GM19023 (cell line): ENCODE data around the gene TAF7L.
"Not testable (repeated sequence)": the region's sequence is repeated elsewhere in the genome, so short reads cannot be mapped to it uniquely, and the experiment has no call there.

Experiments used
- ATAC-seq: cut with Tn5 transposase; IDR thresholded peaks from one replicate; pipeline ENCODE4 v1.9.1; 2021; ENCODE audit warnings: mild to moderate bottlenecking, moderate library complexity; ENCODE audit not compliant: unreplicated experiment

TAF7L gene, protein sequence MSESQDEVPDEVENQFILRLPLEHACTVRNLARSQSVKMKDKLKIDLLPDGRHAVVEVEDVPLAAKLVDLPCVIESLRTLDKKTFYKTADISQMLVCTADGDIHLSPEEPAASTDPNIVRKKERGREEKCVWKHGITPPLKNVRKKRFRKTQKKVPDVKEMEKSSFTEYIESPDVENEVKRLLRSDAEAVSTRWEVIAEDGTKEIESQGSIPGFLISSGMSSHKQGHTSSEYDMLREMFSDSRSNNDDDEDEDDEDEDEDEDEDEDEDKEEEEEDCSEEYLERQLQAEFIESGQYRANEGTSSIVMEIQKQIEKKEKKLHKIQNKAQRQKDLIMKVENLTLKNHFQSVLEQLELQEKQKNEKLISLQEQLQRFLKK

DNA sequence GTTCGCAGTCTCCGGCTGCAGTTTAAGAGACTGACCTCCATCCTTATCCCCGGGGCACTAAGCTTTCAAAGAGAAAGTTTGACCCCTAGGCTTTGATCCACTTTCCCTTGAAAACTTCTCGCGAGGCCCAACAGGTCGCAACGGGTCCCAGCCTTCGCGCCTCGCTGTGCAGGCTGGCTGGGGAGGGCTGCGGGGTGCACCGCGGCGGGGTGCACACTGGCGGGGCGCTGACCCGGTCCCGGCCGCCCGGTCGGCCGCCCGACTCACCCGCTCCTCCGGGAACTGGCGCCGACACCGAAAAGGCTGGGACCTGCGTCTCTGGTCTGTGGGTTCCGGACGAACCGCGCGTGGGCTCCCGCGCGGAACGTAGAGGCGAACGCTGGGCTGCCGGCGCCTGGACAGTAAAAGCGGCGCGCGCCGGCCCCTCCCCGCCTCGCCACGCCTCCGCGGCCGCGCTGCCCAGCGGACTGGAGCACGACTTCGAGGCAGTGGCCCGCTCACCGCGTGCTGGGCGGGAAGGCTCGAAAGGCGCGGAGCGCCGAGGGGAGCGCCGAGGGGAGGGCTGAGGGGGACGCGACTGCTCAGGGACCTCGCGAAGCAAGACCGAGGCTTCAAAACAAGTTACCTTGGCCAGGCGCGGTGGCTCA, at the start of gene TAF7L:
Gene TAF7L (minus strand): TSS at position 378 of the 647 bp plus-strand sequence. CDS start 3,791 bp downstream, outside the sequence.
- ATAC-seq, result no peak

DNA sequence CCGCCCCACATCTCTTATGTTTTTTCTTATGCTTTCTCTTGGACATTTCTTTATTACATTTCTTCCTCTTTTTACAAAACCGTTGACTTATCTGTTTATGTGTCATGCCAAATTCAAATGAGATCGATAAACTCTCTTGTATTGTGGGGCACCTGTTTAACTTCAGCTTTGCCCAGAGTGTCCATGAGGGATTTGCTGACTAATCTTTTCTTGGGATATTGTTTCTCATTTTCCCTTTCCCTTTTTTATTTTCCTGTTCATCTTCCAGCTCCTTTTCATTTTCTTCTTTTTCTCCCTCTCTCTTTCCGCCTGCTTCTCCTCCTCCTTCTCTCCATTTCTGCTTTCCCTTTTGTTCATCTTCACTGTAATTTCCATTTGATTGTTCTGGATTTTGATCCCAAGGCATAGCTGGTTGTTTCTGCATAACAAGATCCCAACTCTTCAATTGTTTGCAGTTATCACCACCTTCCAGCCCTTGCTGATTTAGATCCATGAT, 46.7 kb upstream of the TAF7L start:
- no peak for ATAC-seq

DNA sequence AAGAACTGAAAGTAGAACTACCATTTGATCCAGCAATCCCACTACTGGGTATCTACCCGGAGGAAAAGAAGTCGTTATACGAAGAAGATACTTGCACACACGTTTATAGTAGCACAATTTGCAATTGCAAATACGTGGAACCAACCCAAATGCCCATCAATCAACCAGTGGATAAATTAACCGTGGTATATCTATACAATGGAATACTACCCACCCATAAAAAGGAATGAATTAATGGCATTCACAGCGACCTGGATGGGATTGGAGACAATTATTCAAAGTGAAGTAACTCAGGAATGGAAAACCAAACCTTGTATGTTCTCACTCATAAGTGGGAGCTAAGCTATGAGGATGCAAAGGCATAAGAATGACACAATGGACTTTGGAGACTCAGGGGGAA, 43.2 kb upstream of the TAF7L start:
- not testable (repeated sequence) for ATAC-seq

DNA sequence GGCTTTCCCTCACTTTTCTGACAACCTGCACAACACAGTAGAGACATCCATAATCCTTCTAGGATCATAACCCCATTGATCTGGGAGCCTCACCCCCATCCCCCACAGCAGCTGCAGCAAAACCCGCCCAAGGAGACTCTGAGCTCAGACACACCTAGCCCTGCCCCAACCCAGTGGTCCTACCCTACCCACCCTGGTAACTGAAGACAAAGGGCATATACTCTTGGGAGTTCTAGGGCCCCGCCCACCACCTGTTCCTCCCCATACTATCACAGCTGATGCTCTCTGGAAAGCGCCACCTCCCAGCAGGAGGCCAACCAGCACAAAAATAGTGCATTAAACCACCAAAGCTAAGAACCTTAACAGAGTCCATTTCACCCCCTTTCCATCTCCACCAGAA, 35.5 kb upstream of the TAF7L start:
- not testable (repeated sequence) for ATAC-seq

DNA sequence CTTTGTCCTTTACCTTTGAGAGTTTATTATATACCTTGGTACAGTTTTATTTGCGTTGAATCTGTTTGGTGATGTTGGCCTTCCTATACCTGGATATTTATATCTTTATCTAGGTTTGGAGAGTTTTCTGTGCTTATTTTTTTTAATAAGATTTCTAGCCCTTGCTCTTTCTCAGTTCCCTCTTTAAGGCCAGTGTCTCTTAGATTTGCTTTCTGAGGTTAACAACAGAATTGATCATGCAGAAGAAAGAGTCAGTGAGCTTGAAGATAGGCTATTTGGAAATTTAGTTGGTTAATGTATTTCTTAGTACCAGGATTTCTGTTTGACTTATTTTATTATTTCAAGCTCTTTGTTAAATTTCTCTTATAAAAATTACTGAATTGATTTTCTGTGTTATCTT, 12.7 kb upstream of the TAF7L start:
- ATAC-seq, result no peak

DNA sequence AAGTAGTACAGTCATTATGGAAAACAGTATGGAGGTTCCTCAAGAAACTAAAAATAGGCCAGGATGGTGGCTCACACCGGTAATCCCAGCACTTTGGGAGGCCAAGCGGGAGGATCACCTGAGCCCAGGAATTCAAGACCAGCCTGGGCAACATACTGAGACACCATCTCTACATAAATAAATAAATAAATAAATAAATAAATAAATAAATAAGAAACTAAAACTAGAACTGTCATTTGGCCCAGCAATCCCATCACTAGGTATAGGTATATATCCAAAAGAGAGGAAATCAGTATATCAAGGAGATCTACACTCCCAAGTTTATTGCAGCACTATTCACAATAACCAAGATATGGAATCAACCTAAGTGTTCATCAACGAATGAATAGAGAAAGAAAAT, 4.5 kb upstream of the TAF7L start:
- not testable (repeated sequence) for ATAC-seq

DNA sequence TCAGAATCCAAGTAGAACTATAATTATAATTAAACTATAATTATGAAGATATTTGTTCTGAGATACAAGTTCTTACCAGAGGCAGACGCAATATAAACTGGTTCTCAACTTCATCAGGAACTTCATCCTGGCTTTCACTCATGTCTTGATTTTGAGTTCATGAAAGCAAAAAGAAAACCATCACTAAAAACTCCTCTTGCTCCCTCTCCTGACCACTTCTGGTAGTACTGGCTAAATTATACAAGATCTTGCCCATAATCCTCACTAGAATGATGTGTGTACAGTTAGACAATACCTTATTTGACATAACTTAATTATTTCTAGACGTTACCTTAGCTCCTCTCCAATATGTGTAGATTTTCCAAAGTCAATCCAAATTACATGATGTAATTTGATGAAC, 3.7 kb downstream of the TAF7L start:
- no peak for ATAC-seq

DNA sequence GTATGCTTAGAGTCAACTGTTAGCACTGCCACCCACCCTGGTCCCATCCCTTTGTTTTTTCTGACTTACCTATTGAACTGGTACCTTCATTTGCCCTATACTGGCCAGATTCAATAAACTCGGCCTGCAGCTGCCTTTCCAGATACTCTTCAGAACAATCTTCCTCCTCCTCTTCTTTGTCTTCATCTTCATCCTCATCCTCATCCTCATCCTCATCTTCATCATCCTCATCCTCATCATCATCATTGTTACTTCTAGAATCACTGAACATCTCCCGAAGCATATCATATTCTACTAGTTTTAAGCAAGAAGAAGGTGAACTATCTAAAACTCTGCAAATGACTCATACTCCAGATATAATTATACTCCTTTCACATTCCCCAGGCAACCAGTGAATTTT, 14.9 kb downstream of the TAF7L start:
- ATAC-seq, result no peak

DNA sequence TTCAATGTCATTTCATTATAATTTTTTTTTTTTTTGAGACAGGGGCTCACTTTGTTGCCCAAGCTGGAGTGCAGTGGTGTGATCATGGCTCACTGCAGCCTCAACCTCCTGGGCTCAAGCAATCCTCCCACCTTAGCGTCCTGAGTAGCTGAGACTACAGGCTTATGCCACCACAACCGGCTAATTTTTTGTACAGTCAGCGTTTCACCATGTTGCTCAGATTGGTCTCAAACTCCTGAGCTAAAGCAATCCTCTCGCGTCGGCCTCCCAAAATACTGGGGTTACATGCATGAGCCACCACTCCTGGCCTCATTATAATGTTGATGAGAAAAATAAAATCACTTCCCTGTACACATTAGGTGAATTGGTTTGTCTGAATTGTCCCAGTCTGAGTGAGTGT, 16.9 kb downstream of the TAF7L start:
- ATAC-seq, result no peak

DNA sequence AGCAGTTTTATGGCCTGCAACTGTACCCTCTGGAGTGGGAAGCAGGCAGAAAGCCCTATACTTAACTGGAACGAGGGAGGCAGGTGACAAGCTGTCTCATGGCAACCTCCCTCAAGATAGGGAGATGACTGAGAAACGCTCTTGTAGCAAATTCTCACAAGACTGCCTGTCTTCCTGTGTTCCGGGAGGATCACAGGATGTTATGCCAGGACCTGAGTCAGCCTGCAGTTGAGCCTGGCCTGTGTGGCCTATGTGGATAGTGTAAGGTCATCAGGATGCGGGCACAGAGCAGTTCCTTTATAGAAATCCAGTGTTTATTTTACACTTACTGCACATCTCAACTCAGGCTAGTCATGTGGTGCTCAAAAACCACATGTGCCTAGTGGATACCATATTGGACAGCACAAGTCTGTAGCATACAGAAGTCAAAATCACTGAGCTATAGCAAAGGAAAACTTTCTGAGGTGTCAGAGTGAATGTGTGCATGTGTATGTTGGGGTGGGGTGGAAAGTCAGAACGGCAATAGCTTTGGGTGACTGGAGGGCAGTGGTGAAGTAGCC, 25.2 kb downstream of the TAF7L start:
- ATAC-seq, result no peak

DNA sequence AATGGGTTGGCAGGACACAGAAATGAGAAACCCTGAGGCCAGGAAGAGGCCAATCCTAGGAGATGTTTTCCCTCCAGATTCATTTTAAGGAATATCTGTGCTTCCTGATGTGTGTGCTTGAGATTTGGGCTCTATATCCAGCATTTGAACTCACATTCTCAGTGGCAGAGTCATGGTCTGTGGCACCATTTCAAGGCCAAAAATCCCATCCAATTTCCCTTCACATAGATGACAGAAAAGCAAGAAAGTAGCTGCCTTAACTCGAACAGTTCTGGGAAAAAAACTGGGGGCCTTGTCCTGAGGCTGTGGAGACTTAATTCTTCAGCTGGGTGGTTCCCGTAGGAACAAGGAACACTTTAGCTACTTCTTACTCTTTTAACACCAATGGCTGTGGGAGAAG, 27.4 kb downstream of the TAF7L start:
- no peak for ATAC-seq

DNA sequence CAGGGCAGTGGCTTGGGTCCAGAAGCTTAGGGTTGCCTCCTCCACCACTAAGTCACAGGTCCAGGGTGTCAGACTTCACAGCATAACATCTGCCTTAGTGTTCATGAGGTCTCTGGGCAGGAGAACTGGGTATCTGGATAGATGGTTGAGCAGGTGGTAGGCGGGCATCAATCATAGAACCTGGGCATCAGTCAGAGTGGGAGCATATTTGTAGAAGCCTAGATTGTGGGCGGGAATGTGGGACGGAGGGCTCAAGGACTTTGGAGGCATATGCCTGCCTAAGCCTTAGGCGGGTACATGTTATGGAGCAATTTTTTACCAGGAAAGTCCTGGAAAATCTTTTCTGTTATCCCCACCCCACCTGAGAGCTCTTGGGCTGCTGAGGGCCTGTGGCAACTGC, 28.5 kb downstream of the TAF7L start:
- ATAC-seq, result no peak

DNA sequence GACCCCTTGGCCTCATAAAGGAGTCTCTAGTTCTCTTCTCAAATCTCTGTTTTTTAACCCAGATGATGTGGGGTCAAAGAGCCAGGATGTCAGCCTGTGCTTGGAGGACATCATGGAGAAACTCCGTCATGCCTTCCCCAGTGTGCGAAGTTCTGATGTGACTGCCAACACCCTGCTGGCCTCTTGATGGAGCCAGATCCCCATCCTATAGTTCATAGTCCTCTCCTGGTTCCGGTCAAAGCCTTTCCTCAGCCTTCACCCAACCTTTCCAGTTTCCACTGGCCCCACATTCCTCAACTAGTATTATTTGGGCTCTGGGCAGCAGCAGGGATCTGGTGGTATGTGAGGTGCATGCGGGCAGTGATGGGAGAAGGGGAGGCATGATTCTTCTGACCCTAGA, 30.7 kb downstream of the TAF7L start:
- no peak for ATAC-seq

DNA sequence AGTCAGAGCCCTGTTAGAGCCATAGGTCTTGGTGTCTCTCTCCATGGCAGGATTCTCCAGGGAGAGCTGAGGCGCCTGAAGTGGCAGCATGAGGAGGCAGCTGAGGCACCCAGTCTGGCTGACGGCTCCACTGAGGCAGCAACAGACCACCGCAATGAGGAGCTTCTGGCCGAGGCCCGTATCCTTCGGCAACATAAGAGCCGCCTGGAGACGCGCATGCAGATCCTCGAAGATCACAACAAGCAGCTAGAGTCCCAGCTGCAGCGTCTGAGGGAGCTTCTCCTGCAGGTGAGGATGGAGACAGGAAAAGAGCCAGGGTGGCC, 32.9 kb downstream of the TAF7L start:
- no peak for ATAC-seq

DNA sequence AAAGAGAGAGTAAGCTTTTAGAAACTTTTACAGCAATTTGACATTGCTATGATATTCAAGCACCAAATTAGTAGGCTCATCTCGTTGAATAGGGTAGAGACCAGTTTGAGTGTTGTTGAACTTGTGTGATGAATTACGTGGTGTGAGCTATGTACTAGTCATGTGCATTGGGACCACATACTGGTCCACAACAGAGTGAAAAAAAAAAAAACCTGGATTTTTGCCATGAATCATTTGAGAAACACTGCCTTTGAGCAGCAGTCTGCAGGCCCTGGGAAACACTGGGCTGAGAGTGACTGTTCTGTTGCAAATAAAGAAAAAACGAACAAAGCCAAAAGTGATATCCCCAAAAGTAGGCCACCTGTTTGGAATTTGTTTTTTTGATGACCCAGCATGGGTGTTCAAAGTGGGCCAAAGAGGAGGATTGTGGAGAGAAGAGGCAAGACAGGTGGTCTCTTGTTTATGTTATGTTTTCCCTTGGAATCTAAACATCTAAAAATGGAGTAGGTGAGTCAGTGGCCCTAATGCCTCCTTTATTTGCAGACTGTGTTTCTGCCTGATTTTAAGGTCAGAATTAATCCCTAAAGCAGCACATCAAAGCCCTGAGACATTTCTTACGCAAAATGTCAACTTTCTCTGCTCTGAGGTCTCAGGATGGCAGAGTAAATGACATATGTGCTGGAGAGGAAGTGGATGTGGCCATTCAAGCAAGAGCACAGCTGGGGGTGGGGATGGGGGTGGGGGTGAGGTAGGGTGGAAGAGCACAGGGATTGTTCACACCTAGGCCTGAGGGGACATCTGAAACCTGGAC, 33.5 kb downstream of the TAF7L start:
- ATAC-seq, result no peak

DNA sequence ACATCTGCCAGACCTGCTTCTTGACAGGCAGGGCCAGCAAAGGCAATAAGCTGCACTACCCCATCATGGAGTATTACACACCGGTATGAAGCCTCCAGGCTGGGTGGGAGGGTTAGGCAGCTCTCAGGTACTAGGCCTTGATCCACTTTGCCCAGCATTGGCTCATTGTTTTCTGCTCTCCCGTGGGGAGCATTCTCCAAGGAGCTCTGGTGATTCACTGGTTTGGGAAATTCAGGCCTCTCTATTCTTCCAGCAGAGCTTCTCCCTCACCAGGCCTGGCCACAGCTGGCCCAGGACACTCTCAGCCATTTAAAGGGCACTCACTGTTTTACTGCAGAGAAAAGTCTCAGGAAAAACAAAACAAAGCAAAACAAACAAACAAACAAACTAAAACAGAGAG, 38.5 kb downstream of the TAF7L start:
- ATAC-seq, result no peak

DNA sequence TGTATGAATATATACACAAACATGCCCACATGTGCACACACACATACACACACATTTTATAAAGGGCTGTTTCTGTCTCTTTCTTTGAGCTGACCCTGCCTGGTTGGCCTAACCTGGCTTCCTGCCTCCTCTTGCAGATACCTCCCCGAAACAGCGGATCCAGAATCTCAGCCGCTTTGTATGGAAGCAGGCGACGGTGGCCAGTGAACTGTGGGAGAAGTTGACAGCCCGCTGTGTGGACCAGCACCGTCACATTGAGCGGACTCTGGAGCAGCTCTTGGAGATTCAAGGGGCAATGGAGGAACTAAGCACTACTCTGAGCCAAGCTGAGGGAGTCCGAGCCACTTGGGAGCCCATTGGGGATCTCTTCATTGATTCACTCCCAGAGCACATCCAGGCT, 49.6 kb downstream of the TAF7L start:
- ATAC-seq, result no peak

DNA sequence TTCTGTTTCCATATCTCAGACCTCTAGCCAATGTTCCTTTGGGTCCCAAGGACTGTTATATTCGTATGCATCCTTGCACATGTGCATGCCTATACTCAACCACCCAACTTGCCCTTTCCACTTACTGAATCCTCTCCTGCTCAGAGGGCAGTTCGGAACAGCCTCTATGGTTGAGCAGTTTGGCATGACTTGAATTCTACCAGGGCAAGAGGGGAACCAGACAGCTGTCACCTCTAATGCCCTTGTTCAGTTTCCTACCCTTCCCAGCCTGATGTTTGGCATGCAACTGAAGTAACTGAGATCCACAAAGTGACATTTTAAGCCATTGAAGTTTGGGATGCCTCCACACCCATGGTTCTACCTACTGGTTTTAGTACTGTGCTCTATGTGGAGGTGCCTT, 54.1 kb downstream of the TAF7L start:
- no peak for ATAC-seq

DNA sequence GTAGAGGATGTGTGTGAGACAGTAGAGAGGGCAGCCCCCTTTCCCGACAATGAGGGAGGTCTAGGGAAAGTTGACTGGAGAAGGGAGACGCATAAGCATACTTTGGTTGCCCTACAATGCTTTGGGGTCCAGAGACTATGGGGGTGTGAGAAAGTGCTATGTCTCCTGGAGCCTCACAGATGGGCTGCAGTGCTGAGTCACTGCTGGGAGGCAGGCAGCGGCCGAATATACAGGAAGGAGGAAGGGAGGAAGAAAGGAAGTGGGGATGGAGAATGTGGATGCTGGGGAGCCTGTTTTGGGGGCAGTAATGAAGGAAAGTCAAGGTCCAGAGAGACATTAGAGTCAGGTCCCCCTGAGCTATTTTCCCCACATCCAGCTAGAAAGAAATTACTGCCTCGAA, 58.8 kb downstream of the TAF7L start:
- ATAC-seq, result no peak

DNA sequence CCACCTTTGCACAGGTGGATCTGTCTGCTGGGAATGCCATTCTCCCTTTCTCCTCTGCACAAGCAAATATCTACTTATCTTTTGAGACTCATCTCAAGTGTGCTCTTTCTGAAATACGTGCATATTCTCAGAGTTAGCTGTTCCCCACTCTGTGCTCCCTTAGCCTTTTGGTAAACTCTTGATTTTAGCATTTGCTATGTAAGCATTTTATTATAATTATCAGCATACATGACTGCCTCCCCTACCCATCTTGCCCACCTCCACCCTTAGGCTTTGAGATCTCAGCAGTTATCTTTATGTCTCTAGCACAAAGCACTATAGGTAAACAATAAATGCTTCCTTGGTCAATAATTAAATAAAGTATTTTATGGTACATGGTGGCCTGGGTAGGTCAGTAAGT, 60.1 kb downstream of the TAF7L start:
- ATAC-seq, result no peak

DNA sequence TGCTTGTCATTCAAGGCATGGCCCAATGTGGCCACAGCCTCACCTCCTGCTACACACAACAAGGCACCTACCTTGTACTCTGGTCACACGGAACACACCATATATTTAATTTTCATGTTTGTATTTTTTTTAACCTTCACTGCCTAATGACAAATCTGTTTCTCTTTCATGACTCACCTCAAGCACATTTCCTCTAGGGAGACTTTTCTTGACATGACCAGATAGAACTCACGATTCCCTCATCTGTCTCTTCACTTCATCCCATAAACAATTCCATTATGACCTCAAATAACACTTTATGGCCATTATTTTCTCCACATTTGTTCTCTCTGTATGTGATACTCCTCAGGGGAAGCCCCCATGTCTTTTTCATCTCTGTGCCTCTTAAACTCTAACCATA, 60.5 kb downstream of the TAF7L start:
- no peak for ATAC-seq
